IPS-NIHi7 (cell line): ENCODE results near the gene MFSD2A.
"Not testable (repeated sequence)": the region's sequence is repeated elsewhere in the genome, so short reads cannot be mapped to it uniquely, and the experiment has no call there.

Source experiments
- DNase-seq: peaks from one replicate; pipeline ENCODE4 v3.0.0; 2012; ENCODE audit warnings: mixed read lengths; ENCODE audit errors: extremely low spot score

MFSD2A gene

GRCh38 chr1:40003156-40004093, 48.5 kb downstream of the MFSD2A start:
- no peak for DNase-seq

GRCh38 chr1:40004857-40005256, 49.9 kb downstream of the MFSD2A start:
- DNase-seq = no peak

- DNase-seq = not testable (repeated sequence)
These were observed 52.6 kb downstream of the MFSD2A start for GRCh38 chr1:40007481-40008034.

GRCh38 chr1:40011198-40011597, 56.3 kb downstream of the MFSD2A start:
- no peak for DNase-seq

- DNase-seq = no peak
These were observed 59.3 kb downstream of the MFSD2A start for GRCh38 chr1:40014253-40014706.

- DNase-seq = no peak
These were observed 60.1 kb downstream of the MFSD2A start for GRCh38 chr1:40014812-40015594.

GRCh38 chr1:40017951-40018575, 63.1 kb downstream of the MFSD2A start:
- DNase-seq = peak; percentile 34
